Measurements from ENCODE around the gene DBX1. TPM values are rescaled to one million over a fixed set of nuclear protein-coding genes. Genes with fewer than 3 reads are reported as not detected.

The DBX1 gene
- total RNA-seq, 1 experiment from 2014 or later, result 0.15 TPM

GRCh38 chr11:20177136-20177535, 16.9 kb upstream of the DBX1 start:
- Histone ChIP-seq H3T11ph (ENCODE audit: low read length) (no peak overlapping the region), H3K14ac (ENCODE audit: insufficient read depth, low read length) (no peak overlapping the region), H3K18ac (ENCODE audit: insufficient read length, low read depth, low read length) (no peak overlapping the region), H2BK20ac (ENCODE audit: low read depth, low read length, poor library complexity, severe bottlenecking) (no peak overlapping the region), H3K23ac (ENCODE audit: insufficient read length, low read depth, low read length) (no peak overlapping the region), H2AK5ac (ENCODE audit: insufficient read length, low read length) (no peak overlapping the region), H3K27ac (ENCODE audit: insufficient read length, low read depth, low read length) (no peak overlapping the region), H4K91ac (ENCODE audit: insufficient read length, low read depth, low read length) (no peak overlapping the region), H3K4me1 (ENCODE audit: insufficient read depth, low read length) (no peaks in the 10 kb centered on the region), H3K9ac (ENCODE audit: extremely low read depth, insufficient read length, low read length) (no peak overlapping the region), H2AFZ (ENCODE audit: low read length) (no peak overlapping the region), H3K23me2 (ENCODE audit: insufficient read length, low read depth, low read length, poor library complexity, severe bottlenecking) (no peaks in the 10 kb centered on the region), H3K56ac (ENCODE audit: insufficient read length, low read depth, low read length) (no peak overlapping the region), H3K9me3 (ENCODE audit: control insufficient read depth, low read depth, low read length) (no peaks in the 10 kb centered on the region), H4K8ac (replicated peaks; ENCODE audit: insufficient read length, low read depth, low read length) (no peak overlapping the region), H3K4ac (ENCODE audit: low read depth, low read length) (no peak overlapping the region), H3K4me2 (ENCODE audit: insufficient read depth, insufficient read length, low read length) (no peak overlapping the region), H4K20me1 (ENCODE audit: control insufficient read depth, insufficient read depth, insufficient read length) (no peaks in the 10 kb centered on the region), H2BK120ac (ENCODE audit: low read depth, low read length, poor library complexity, severe bottlenecking) (no peak overlapping the region), H2BK5ac (ENCODE audit: insufficient read length, low read length) (no peak overlapping the region), H2BK12ac (ENCODE audit: insufficient read length, low read depth, low read length) (no peak overlapping the region), H3K27me3 (ENCODE audit: insufficient read depth, low read length) (no peaks in the 10 kb centered on the region; the same call in 1 of the 2 replicates), H2BK15ac (ENCODE audit: low read depth, low read length) (no peak overlapping the region), H4K5ac (ENCODE audit: insufficient read length, low read depth, low read length) (no peak overlapping the region), H3K79me2 (ENCODE audit: insufficient read depth, low read length) (no peaks in the 10 kb centered on the region), H3K79me1 (ENCODE audit: insufficient read depth, low read depth, low read length, poor library complexity, severe bottlenecking) (no peaks in the 10 kb centered on the region)
- DNase-seq, result no peak
- H3K9me3 Mint-ChIP-seq, result peaks cover 5% of the 10 kb centered on the region in 2 experiments; a peak in 3 of 5 replicates
- TF ChIP-seq CTCF (conservative IDR thresholded peaks at IDR 0.05), result no peak
- no peaks in the 10 kb centered on the region for H3K36me3 Mint-ChIP-seq (ENCODE audit: insufficient read depth in 1 of 3, low read depth in 3 of 3)
- peaks cover 73% of the 10 kb centered on the region for H3K27me3 Mint-ChIP-seq (ENCODE audit: low read depth)
- H3K4me1 Mint-ChIP-seq, result peaks cover 0 to 8% of the 10 kb centered on the region in 2 experiments; a peak in 2 of 4 replicates
- H3K27ac Mint-ChIP-seq, result no peak overlapping the region
- WGBS (ENCODE audit: extremely low coverage, insufficient read length, low lambda C conversion rate), result 100% methylated on average over 3 of the region's 7 CpGs
- H3K4me3 Mint-ChIP-seq, result no peak overlapping the region
